Brain pericyte (primary cell): ENCODE data around the gene GAS2L1.
"Not testable (repeated sequence)": the region's sequence is repeated elsewhere in the genome, so short reads cannot be mapped to it uniquely, and the experiment has no call there.

ENCODE experiments used
- DNase-seq: peaks from one replicate; pipeline ENCODE4 v3.0.0-alpha.2; 2012; ENCODE audit warnings: low read depth, low spot score

GAS2L1 gene

DNA sequence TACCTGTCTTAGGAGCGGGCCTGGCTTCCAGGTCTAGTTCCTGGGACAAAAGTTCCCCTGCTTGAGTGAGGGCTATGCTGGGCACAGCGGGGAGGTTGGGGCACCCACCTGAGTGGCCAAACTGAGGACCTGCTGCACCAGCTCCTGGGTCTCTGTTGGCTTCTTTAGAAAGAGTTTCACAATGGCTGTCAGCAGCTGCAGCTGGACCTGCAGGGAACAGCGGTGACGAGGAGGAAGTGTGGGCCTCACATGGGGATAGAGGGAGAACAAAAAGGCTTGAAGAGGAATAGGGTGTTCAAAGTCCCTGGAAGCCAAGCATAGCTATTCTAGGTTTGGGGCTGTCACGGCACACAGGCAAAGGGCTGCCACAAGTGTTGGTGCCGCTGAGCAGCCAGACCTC, 35.7 kb downstream of the GAS2L1 start:
- DNase-seq, result no peak

- DNase-seq, result no peak
Observed at GRCh38 chr22:29342577-29343312, 36.3 kb downstream of the GAS2L1 start.

GRCh38 chr22:29343313-29343805, 36.9 kb downstream of the GAS2L1 start:
- DNase-seq, result no peak

DNA sequence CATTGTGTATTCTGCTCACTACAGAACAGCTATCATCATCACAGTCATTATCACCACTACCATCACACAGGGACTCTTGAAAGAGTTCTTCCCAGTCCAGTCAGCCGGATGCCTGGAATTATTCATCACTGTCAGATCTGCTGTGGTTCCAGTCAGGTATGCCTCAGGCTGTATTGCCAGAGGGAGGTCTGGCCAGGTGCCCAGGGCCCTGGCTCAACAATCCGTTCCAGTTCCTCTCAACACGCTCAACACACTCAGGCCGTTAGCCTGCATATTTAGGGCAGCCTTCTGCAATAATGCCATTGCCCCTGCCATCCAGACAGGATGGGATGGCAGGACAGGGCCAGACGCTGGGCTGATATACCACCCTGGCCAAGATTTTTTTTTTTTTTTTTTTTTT, 37.7 kb downstream of the GAS2L1 start:
- DNase-seq, result peak; percentile 29

DNA sequence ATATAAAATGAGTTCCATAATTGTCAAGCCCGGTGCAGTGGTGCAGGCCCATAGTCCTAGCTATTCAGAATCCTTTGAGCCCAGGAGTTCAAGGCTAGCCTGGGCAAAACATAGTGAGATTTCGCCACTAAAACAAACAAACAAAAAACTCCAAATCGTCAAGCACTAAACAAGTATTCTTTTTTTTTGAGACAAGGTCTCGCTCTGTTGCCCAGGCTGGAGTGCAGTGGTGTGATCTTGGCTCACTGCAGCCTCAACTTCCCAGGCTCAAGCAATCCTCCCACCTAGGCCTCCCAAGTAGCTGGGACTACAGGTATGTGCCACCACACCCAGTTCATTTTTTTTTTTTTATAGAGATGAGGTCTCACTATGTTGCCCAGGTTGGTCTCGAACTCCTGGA, 38.4 kb downstream of the GAS2L1 start:
- DNase-seq, result not testable (repeated sequence)

- DNase-seq, result no peak
Observed at GRCh38 chr22:29345932-29346331, 39.5 kb downstream of the GAS2L1 start.

GRCh38 chr22:29346659-29347058, 40.2 kb downstream of the GAS2L1 start:
- no peak for DNase-seq

DNA sequence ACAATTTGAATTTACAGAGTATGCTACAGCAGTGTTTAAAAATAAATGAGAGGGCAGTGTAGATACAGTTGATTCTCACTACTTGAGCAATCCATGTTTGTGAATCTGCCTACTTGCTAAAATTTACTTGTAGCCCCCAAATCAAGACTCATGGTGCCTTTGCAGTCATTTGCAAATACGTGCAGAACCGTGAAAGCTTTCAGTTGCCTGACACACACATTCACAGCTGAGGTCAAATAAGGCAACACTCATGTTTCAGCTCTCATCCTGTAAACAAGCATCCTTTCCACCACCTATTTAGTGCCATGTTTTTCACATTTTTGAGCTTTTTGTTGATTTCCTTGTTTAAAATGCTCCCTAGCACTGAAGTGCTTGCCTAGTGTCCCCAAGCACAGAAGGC, 41.6 kb downstream of the GAS2L1 start:
- no peak for DNase-seq

GRCh38 chr22:29348956-29349355, 42.5 kb downstream of the GAS2L1 start:
- no peak for DNase-seq

DNA sequence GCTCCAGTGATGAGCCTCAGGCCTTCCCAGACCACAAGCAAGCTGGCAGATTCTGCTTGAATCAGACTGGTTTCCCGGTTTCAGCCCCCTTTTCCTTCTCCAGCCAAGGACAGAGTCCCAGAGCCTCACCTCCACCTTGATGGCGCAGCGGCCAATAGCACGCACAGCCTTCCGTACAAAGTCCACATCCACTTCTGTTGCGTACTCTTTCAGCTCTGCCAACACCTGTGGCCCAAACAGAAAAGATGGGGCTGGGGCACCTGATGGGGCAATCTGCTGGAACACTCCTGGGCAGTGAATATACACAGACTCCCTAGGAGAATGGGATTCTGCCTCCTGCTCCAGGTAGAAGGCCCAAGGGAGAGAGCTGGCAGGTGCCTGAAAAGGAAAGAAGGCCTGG, 44.6 kb downstream of the GAS2L1 start:
- DNase-seq, result no peak

DNA sequence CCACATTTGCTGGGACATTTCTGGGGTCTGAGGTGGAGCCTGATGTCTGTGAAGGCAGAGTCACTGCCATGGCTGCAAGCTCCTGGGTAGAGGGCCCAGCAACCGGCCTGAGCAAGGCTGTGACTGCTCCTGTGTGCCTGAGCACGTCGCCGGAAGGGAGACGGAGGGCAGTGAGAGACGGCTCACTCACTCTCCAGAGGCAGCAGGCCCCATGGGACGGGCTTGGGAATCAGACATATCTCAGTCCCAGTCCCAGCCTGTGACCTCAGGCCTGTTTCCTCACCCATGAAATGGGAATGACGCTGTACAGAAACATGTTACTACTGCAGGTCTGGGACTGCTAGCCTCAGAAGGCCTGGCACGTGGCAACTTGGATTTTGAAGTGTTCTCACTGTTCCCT, 45.4 kb downstream of the GAS2L1 start:
- no peak for DNase-seq

DNA sequence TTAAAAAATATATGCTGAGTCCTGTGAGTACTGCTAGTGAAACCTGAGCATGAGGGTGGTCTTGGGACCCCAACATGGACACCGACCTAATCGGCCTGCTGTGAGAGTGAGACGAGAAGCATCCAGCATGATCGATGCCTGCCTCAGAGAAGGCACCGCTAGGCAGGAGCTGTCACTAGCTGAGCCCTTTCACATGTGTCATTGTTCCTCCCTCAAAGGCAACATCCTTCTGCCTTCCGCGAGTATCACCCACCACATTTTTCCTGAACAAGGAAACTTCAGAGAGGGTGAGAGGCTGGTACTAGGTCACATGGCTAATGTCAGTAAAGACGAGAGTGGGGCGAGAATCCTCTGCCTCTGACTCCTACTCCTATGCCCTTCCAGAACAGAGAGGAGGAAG, 46.3 kb downstream of the GAS2L1 start:
- no peak for DNase-seq

DNA sequence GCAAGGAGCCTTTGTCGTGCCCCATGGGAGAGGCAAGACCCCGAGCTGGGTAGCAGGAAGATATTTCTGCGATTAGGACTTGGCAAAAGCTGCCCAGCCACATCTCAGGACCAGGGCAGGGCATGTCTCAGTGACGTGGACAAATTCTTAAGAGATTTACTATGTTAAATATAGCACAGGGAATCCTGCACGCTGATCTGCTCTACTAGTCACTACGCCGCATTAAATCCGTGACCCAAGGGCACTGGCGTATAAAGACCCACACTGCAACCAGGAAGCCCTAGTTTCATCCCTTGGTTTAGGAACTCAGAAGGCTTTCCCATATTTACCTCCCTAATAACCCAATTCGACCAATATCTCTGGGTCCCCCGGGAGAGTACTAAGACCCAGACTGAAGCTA, 46.8 kb downstream of the GAS2L1 start:
- no peak for DNase-seq

- DNase-seq, result no peak
Observed at GRCh38 chr22:29353860-29354259, 47.4 kb downstream of the GAS2L1 start.

DNA sequence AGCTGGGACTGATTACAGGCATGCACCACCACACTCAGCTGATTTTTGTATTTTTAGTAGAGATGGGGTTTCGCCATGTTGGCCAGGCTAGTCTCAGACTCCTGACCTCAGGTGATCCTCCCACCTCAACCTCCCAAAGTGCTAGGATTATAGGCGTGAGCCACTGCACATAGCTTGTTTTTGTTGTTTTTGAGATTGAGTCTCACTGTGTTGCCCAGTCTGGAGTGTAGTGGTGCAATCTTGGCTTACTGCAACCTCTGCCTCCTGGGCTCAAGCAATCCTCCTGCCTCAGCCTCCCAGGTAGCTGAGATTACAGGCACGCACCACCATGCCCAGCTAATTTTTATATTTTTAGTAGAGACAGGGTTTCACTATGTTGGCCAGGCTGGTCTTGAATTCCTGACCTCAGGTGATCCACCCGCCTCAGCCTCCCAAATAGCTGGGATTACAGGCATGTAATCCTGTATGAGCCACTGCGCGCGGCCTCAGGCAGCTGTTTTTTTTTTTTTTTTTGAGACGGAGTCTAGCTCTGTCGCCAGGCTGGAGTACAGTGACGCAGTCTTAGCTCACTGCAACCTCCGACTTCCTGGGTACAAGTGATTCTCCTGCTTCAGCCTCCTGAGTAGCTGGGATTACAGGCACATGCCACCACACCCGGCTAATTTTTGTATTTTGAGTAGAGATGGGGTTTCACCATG, 50.9 kb downstream of the GAS2L1 start:
- DNase-seq, result not testable (repeated sequence)

DNA sequence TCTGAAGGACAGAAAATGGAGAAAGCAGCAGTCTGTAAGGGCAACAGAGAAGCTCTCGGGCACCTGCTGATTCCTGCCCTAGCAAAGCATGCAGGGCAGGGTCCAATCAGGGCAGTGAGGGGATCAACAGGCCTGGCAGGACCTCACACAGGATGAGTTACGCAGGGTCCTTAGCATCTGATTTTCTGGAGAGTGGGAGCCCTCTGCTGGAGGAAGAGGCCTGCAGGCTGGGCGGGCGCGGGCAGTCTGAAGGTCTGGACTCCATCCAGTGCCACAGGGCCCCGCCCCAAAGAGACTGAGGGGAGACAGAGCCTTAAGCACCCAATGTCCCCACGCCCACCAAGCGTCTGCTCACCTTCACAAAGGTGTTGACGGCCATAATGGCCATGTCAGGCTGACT, 53.0 kb downstream of the GAS2L1 start:
- DNase-seq, result no peak
